Stimulated activated CD4-positive, alpha-beta T cell treated with anti-CD3 and anti-CD28 coated beads, Interleukin-1b, Interleukin-23, amount 100 ng/mL, for 1 hour (primary cell): ENCODE data around the gene MRPL52.
"Not testable (repeated sequence)": the region's sequence is repeated elsewhere in the genome, so short reads cannot be mapped to it uniquely, and the experiment has no call there.

Experiments
- DNase-seq, 2 donors: peaks; one replicate each; pipeline ENCODE4 v3.0.0-alpha.2; 2020; ENCODE audit warnings: low read depth in 2 of 2

The MRPL52 gene

DNA sequence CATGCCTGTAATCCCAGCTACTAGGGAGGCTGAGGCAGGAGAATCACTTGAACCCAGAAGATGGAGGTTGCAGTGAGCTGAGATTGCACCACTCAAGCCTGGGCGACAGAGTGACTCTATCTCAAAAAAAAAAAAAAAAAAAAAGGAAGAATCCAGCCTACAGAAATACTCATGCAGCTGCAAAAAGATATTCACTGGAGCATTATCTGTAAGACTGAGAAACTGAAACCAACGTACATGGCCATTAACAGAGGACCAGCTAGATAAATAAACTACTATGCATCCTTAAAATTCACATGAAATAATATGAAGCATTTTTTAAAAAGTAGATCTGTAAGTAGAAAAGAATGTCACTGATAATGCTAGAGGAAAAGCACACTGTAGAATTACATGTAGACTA lies 18.0 kb upstream of the MRPL52 start:
- no peak for DNase-seq

DNA sequence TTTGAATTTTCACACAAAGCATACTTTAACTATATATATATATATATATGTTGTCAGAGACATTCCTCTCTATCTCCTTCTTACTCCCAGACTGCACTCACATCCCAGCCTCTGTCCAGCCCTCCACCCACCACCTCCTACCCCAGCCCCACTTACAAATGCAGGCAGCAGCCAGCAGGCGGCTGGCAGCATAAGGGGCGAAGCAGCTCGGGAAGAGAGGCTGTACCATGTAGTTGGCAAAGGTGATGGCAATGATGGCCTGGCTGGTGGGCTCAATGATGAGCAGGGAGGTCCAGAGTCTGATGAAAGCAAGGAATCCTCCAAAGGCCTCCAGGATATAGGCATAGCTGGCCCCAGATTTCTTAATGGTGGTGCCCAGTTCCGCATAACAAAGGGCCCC lies 16.9 kb upstream of the MRPL52 start:
- no peak for DNase-seq

DNA sequence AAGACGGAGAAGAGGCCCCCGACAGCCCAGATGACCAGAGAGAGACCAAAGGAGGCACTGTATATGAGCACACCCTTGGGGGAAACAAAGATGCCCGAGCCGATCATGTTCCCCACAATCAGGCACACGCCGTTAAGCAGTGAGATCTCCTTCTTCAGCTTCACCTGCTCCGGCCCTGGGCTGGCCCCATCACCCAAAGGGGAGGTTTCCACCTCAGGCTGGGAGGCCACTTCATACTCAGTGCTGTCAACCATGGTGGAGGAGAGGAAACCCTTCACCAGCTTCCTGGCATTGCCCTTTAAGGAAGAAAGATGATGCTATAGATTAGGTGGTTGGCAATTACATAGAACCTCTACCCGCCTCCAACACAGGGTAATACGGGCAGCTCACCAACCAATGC lies 16.5 kb upstream of the MRPL52 start:
- no peak for DNase-seq

DNA sequence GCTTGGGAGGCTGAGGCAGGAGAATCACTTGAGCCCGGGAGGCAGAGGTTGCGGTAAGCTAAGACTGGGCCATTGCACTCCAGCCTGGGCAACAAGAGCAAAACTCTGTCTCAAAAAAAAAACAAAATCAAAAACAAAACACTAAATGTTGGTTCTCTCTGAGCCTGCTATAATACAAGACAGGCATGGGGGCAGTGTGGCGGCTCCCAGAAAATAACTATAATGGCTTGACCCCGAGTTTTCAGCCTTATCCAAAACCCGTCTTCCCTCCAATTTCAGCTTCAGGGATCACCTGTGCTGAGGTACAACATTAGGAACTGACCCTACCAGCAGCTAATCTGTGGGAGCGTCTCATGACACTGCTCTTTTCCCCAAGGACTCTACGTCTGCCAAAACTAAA lies 15.3 kb upstream of the MRPL52 start:
- DNase-seq: no peak

DNA sequence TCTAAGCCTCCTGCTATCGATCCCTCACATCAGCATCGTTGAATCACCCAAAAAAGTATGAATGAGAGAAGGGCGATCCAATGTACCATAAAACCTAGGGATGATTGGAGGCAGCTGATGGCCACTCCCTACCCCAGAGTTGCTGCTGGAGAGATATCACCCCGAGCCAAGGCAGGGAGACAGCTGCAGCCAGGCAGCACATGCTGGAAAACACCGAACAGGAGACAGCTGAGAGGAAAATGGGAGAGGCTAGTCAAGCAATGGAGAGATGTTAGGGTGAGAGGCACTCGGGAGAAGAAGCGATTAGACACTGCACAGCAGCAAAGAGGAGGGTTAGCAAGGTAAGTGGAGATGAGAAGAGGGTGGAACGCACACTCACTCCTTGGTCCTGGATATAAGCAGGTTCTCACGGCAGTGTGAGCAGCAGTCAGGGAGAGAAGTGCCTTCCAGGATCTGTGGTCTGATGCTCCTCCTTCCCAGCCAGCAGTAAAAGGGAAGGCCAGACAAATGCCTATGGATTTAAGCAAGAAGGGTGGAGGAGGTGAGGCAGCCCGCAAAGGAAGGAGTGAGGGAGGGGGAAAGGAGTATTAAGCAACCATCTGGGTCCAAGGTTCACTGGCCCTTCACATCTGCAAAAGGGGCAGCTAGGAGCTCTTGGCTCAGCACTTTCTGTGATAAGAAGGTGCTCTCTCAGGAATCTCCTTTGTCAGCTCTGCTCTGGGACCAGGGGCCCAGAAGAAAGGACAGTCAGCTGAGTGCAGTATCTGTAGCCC lies 14.6 kb upstream of the MRPL52 start, which contains the start of gene SLC7A7:
Gene SLC7A7, minus strand, starts transcription at position 495 of the 773 bp plus-strand sequence. CDS start 2,037 bp downstream, outside the sequence.
- DNase-seq: no peak

DNA sequence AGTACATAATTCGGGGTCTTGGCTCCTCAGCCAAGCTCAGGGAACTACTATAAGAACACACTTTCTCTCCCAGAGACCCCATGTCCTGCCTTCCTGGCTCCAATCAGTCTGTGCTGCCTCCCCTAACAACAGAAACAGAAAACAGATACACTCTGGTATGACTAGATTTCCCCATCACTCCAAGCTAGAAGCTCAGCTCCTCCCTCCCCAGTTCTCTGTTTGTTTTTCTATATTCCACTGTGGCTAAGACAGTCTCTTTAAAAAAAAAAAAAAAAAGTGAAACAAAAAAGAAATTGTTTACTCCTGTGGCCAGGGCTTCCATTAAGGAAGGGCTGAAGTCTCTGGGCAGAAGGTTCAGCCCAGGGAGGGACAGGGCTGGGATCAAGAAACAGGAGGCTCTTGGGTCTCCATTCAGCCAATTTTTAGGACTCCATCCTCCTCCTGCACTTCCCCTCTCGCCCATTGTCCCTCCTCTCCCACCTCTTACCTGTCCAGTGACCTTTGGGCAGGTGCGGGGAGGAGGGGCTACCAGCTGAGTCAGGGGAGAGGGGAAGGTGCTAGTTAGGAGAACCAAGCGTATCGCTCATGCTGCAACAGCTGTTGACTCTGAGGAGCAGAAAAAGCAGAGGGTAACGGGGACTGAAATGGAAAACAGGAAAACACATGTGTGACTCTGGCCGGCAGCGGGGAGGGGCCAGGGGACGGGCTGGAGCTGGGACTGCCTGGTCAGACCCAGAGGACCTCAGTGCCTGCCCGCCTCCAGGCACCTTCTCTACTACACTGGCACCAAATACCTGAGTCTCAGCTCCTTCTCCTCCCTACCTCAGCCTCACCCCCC lies 10.3 kb upstream of the MRPL52 start:
- no peak for DNase-seq

DNA sequence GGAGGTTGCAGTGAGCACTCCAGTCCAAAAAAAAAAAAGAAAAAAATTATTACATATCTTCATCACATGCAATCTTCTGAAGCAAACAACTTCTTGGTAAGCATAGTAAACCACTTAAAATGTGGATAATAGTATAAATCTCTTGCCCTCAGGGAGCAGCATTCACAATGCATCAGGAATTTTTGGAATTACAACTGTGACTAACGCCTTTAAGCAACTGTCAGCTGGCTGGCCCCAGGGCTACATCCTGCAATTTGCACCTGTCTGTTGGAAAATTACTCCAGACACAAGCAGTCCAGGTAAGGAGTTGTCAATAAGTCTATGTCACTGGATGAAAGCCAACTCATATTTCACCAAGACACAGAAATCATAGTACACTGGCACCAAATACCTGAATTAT lies 9.0 kb upstream of the MRPL52 start:
- no peak for DNase-seq

DNA sequence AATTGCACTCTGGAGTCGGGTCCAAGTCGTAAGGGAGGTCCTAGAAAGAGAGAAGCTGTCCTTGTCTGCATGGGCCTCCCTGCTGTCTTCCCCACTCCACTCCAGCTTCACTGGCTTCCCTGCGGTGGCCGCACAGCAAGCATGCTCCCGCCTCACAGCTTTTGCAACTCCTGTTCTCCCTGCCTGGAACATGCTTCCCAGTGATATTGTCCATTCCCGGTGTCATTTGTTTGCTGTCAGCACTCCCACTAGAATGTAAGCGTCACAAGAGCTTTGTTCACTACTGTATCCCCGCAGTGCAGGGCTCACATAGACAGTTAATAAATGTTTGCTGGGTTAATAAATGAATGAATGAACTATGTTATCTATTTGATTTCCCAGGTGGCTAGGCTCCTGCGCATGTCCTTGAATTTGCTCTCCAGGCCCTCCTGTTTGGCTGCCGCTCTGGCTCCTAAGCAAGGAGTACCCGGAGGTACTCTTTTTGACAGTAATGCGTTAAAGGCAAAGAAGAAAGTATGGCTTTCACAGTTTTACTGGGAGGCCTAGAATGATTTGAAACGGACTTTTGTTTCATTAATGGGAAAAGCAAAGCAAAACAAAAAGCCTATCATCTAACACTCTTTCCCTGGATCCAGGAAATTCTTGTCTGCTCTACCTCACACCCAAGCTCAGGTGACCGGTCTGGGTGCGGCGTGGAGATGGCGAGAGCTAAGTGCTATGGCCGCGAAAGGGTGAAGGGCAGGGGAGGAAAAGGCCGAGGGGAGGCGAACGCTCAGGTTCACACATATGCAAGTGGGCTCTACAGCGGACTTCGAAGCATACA lies 8.3 kb upstream of the MRPL52 start:
- no peak for DNase-seq

DNA sequence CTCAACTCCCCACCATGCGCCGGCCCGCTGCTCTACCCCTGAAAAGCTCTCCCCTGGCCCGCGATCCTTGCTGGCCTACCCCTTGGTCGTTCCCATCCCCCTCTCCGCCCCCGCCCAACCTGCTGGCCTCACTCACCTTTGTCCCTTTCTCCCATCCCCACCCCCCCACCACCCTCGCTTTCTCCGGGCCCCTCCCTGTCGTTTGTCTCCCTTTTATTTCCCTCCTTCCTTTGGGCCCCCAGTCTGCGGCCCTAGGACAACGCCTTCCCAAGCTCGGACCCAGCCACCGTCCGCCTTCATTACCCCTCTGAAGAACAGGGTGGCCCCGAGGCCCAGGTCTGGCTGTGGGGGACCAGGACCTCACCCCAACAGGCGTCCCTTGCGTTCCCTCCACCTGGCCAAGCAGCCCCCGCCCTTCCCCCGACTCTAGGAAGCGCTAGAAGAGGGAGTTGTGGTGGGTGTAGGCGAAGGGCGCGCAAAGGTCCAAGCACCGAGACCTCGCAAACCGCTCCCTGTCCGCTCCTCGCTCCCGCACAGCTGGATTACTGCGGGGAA lies 7.6 kb upstream of the MRPL52 start:
- no peak for DNase-seq

DNA sequence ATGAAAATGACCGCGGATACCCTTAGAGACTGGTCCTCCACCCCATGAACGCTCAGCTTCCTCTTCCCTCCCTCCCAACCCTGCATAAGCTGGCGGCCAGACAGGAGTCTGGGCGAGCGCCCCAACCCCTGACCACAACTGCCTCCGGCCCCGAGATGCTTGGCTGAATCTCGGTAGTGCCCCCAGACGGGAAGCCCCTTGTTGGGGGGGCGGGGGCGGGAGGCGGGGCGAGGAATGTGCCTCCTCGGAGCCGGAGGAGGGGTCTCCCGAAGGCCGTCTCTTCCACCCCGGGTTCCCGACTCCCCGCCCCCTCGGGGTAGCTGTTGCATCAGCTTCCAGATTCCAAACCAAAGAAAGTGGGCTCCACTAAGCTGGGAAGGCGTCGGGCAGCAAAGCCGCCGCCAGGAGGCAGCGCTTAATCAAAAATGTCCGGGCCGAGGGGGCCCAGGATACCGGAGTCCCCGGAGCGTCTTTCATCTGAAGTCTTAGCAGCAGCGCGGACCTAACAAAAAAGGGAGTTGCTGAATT lies 7.1 kb upstream of the MRPL52 start:
- DNase-seq: peak; percentile 15 to 42

DNA sequence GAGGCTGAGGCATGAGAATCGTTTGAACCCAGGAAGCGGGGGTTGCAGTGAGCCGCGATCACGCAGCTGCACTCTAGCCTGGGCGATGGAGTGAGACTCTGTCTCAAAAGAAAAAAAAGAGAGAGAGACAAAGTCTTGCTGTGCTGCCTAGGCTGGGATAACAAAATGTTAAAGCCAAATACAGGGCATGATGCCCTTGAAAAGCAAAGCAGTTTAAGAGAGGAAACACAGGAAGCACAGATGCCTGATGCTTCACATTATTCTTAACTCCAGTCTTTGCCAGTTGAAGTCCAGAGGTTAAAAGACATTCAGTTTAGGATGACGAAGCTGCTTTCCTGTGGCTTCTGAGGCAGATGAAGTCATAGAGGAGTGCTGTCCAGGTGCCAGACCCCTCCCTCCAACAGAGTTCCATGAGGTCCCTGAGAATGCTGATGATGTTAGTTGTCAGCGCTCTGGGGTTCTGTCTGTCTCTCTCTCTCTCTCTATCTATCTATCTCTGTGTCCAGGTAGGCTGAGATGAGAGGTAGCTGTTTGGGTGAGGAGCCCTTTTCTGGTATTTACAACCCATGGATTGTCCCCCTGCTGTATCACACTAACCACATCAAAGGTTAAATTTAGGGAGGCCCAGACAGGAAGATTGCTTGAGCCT lies 4.9 kb upstream of the MRPL52 start:
- DNase-seq: no peak

DNA sequence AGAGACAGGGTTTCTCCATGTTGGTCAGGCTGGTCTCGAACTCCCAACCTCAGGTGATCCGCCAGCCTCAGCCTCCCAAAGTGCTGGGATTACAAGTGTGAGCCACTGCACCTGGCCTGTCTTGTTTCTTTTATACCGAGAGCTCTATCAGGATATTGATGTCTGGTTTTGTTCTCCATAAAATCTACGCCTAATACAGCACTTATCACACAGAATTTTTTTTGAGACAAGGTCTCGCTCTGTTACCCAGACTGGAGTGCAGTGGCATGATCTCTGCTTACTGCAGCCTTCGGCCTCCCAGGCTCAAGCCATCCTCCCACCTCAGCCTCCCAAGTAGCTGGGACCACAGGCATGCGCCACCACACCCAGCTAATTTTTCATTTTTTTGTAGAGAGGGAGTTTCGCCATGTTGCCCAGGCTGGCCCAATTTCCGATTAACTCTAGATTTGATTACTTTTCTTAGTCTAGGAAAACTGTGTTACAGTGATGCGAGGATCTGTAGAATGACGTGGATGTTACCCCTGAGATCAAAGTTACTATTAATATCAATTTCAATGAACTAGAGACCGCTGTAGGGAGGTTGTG lies 519 bp upstream of the MRPL52 start:
- DNase-seq: not testable (repeated sequence)

DNA sequence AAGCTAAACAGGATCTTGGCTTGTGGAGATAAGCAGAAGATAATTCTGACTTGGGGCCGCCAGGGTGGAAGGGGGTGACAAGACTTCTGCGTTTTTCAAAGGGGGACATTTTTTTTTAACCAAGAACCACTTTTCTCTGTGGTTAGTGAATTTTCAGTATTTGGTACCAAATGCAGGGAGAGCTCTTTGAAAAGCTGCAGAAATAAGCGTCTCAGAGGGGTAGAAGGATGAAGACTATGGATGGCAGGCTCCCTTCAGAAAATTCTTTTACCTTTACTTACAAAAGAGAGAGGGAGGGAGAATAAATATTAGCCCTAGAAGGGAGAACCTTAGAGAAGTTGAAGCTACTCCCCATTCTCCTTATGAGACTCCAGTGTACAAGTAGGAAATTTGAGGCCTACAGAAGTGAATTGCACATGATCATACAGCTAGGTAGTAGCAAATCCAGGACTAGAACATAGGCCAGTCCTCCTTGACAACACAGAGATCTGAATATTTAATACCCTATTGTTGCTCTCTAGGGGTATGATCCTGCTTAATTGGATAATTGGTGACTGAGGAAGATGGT lies 840 bp downstream of the MRPL52 start:
- DNase-seq: no peak

DNA sequence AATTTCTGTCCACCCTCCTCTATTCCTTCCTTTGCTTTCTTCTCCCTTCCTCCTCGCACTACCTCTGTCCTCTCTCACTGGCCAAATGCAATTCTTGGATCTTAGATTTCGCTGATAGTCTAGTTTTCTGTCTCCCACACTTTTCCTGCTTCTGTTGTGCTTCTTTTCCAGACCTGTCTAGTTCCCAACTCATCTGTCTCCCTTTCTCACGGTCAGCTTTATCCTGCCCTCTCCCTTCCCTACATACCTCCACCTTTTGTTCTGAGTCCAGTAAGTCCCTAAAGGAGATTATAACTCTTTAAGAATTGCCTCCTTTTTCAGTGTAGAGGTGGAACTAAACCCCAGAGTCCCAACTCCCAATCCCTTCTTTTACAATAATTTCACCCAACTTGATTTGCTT lies 5.8 kb downstream of the MRPL52 start:
- no peak for DNase-seq

DNA sequence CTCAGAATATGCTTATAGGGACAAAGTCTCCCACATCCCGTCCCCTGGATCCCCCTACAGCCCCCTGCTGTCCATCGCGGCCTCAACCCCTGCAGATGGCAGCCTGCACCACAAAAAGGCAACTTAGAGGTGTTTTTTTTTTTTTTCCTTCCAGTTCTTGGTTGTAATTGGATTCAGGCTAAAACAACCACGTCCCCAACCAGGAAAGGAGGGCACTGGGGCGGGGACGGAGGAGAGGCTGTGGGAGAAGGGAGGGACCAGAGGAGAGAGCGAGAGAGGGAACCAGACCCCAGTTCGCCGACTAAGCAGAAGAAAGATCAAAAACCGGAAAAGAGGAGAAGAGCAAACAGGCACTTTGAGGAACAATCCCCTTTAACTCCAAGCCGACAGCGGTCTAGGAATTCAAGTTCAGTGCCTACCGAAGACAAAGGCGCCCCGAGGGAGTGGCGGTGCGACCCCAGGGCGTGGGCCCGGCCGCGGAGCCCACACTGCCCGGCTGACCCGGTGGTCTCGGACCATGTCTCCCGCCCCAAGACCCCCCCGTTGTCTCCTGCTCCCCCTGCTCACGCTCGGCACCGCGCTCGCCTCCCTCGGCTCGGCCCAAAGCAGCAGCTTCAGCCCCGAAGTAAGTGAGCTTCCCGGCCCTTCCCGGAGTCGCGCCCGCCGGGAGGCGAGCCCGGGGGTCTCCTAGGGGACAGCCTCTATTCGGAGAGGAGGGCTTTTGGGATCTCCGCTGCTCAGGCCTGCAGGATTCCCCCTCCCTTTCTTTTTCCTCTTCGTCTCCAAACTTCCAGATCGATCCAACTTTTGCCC lies 6.8 kb downstream of the MRPL52 start, which contains the start of gene MMP14:
Gene MMP14, plus strand, starts transcription at position 285 of the 813 bp plus-strand sequence. Its CDS starts 233 bp downstream, at position 518.
- DNase-seq: no peak

DNA sequence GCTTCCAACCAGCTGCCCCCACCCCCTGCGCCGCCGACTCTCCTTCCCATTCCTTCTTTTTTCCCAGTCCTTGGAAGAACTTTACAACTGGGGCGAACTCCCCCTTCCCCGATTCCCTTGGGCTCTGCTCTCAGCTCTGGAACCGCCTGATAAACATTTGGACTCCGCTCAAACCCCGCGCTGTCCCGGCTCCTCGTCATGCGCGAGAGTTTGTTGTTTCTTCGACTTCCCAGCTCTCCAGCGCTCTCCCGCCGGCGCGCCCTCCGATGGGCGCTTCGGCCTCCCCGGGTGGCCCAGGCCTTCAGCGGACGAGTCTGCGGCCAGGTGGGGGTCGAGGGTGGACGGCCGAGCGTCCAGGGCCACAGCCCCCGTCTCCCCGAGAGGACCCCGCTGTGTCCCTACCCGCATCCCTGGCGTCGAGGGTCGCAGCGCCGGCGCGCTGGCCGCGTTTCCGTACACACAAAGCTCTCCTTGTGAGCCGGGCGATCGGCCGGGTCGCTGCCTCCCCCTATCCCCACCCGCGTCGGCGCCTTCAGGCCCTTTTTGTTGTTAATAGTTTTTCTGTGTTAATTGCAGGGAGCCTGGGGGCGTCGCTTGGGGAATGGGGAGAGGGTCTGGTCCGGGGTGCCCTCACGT lies 7.5 kb downstream of the MRPL52 start:
- DNase-seq: no peak

DNA sequence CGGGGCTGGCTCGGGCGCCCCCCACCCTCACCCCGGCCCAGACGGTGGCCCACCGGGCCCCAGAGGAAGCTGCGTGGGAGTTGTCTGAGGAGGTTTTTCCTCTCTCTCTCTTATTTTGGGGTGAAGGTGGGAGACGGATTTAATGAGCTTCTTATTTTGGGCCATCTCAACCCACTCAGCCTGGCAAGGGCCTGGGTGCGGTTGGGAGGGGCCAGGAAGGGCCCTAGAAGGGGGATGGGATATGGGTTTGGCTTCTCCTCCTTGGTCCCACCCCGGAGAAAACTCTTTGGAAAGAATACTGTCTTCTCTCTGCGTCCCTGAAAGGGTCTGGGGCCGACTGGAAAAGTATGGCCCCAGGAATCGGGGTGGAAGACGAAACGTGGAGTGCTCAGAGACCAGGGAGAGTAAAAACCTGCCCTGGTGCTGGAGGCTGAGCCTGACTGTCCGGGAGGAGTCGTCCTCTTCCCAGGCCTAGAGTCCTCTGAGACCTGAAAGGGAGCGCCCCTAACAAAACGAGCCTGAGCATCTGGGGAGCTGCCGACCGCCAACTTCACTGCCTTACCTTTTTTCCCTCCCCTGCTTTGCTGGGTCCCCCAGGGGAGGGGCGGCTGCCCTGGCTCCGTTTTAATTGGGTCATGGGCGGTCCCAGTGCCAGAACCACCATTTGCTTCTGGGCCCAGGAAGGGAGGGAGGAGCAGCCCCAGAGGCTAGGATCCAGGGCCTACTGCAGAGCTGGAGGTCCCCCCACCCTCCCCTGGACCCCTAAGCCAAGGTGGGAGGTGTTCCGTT lies 8.3 kb downstream of the MRPL52 start:
- no peak for DNase-seq

DNA sequence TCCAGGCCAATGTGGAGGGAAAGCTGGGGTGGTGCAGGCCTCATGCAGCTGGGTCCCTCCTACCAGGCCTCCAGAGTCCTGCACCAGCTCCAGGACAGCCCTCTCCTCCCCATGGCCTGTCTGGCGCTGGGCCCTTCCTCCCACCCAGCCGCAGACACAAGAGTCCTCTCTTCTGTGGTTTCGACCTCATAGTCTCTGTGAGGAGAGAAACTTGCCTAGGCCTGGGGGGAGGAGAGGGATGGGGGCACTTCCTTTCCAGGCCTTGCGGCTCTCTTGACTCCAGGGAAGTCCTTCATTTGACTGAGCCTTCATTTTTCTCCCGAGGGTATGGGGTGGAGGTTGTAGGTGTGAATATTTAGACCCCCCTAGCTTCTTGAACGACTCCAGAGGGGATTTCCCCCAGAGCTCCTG lies 8.9 kb downstream of the MRPL52 start:
- DNase-seq: no peak
